HG03025 (cell line): ENCODE measurements around the gene LCE5A.
"Not testable (repeated sequence)": the region's sequence is repeated elsewhere in the genome, so short reads cannot be mapped to it uniquely, and the experiment has no call there.

Experiments
- ATAC-seq: cut with Tn5 transposase; IDR thresholded peaks from one replicate; pipeline ENCODE4 v1.9.1; 2021; ENCODE audit warnings: mild to moderate bottlenecking, moderate library complexity; ENCODE audit not compliant: unreplicated experiment, low FRiP score

LCE5A gene

GRCh38 chr1:152515434-152515783 lies 4.8 kb downstream of the LCE5A start:
- no peak for ATAC-seq

GRCh38 chr1:152516082-152516481 lies 5.5 kb downstream of the LCE5A start:
- no peak for ATAC-seq

GRCh38 chr1:152517237-152517811 lies 6.7 kb downstream of the LCE5A start:
- no peak for ATAC-seq

DNA sequence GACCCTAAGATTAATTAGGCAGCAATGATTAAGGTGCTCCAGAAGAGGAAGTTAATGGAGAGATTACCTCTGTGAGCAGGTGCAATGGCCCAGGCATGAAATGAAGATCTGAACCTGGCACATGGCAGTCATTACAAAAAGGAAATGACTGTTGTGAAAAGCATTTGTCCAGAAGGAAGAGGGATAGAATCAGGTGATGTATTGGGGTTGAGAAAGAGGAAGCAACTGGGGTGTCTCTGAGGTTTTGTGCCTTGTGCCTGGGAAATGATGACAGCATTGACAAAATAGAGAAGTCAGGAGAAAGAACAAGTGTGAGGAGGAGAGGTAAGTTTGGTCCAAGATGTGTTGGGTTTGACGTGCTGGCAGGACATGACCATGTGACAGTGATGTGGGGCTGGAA lies 9.2 kb downstream of the LCE5A start:
- no peak for ATAC-seq

DNA sequence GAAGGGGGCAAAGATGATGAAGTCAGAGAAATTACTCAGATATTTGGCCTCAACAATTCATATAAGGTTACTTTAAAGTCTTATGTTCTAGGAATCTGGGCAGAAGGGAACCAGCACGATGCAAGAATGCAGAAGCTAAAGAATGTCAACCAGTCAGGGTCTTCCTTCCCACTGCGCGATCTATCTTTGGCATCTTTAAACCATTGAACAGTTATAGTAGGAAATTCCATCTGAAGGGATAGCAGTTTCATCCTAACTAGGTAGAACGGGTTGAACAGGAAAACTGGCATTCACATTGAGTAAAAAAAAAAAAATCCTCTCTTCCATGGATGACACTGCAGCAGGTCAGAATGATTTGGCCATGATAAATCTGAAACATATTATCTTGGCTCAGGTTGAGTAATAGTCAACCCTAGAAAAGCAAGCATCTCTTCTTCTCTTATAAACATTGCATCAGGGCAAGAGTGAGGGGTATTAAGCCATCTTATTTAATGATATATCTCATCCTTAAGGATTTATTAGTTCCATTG lies 10.0 kb downstream of the LCE5A start:
- no peak for ATAC-seq

DNA sequence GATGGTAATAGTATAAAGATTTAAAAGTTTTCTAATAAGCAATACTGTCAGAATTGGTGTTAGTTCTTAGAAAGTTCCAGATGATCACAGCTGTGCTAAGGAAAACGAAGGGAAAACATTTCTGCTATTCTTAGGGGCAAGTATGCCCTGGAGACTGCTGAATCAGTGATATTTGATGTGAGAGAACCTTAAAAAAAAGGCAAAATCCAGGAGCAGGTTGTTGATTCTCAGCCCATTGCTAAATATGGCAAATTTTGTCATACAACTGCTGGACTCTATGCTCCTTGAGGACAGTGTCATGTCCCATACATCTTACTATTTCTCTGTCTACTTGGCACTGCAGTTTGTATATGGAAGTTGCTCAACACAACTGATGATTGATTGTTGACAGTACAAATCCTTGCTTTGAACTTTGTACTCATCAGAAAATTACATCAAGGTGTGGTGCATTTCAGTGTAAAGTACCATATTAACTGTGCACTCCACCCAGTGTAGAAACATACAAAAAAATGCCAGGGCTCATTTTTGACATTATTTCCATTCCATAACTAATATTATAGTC lies 14.6 kb downstream of the LCE5A start:
- no peak for ATAC-seq

DNA sequence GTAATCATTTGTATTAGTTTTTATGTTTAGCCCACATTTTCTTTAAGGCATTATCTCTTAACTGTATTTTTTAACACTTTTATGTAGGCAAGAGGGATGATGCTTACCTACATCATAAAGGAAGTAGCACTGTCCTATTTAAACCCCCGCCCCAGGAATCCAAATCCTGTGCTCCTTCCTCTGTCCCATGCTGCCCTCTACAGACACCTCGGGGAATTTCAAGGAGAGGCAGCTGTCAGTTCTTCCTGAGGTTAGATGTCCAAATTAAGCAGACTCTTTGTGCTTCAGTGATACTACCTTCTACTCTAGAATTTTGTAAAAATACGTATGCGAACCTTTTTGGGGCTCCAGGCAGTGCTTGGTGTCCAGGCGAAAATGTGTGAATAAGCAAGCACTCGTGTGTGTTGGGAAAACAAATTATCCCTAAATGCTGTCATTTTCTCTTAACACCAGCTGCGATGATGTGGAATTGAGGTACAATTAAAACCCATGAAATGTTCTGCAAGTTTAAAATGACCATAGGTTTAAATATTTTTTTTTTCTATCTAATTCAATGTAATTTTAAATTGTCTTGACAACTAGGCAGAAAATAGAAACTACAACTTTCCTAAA lies 22.8 kb downstream of the LCE5A start:
- no peak for ATAC-seq

- no peak for ATAC-seq
Measured at GRCh38 chr1:152535774-152536173, 25.2 kb downstream of the LCE5A start.

DNA sequence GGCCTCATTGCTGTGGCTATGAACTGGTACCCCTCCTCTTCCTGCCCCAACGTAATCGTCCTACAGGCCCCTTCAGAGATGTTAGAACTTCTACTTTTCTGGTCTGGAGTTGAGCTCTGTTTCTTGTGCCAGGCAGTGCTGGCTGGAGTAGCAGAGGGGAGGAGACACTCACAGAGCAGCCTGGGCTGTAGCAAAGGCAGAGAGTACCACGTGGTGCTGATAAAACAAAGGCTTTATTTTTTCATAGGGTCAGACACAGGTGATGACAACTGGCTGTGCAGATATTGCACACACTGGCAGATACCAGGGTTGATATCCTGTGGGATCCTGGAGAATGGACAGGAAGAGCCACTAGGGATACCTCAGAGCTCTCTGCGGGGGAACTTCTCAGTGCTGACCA lies 26.9 kb downstream of the LCE5A start:
- ATAC-seq: no peak

DNA sequence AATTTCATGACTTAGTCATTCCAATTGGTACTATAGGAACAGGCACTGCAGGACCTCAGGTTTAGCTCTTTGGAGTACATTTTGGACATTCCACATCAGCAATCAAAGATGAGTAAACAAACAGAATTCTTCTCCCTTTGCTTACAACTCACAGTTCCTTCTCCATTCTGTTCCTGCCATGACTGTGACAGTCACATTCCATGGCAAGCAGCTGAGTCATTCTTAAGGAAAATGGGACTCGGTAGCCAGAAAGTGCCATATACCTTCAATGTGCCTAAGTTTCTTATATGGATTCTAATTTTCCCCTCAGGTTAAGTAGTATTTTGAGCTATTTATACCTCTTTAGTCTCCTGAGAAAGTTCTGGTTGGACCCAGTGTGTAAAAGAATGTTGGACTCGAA lies 29.3 kb downstream of the LCE5A start:
- no peak for ATAC-seq

DNA sequence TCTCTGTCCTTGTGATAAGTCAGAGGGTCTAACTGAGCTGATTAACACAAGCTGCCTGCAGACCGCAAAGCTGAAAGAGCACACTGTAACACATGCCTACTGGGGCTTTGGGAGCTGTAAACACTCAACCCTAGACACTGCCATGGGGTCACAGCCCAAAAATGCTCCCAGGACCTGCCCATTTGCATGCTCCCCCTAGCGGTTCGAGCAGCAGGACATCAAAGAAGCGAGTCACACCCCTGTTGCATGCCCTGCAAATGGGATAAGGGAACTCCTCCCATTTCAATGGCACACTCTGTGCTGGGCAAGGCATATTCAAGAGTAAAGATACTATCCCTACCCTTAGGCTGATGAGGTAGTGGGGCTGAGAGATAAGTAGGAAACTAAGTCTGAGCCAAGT lies 33.2 kb downstream of the LCE5A start:
- ATAC-seq: no peak

DNA sequence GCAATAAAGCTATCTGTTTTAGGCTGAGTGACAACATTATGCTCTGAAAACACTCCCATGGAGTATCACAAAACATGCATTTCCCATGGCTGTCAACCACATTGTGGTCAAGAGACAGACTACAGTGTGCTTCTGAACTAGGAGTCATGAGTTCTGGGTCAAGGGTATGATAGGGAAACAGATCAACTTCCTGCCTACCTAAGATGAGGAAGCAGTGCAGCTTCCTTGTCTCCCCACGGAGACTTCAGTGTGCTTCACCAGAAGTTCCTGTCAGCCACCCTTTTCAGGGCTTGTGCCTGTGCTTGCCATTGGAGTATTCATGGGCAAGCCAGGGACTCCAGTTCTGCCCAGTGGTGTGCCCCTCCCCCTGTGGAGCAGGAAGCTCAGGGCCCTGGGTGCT lies 36.1 kb downstream of the LCE5A start:
- ATAC-seq: no peak

GRCh38 chr1:152548358-152548757 lies 37.8 kb downstream of the LCE5A start:
- ATAC-seq: not testable (repeated sequence)
